ENCODE measurements around the gene RPS26.
"Not testable (repeated sequence)": the region's sequence is repeated elsewhere in the genome, so short reads cannot be mapped to it uniquely, and the experiment has no call there.

The RPS26 gene

DNA sequence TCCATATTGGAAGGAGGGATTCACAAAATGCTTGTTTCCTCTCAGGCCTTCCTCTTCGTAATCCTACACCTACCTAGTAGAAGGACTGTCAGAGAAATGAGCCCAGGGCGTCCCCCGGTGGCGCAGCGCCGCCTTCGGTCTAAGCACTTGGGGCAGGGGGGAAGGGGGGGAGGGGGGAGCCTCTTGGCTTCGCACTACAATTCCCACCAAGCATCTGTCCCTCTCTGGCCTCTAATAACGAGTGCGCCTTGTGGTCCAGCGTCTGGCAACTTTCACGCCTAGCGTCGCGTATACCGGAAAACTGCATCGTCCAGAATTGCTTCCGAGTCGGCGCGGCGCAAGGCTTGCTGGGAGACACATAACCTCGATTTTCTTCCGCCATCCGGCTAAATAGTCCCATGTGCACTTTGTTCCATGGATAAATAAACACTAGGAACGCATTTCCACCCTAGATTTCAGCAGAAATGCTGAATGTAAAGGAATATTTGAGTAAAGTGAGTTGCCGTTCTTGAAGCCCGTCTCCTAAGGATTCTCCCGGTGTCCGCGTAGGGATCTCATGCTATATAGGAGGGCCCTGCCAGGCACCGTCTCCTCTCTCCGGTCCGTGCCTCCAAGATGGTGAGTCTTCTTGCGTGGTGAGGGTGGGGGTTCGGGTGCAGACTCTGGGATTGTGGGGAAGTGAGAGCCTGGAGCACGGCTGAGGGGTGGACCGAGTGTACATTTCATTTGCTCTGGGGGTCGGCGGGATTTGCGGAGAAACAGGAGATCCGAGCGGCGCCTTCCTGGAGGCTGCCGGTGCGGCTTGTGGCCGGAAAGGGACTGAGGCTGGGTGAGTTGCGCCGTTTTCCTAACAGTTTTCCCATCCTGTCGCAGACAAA is at the start of gene RPS26:
RPS26 (plus strand) TSS at position 367 of the 878 bp plus-strand sequence; CDS start at position 616, 249 bp downstream.
- DNase-seq, result peak; percentile 93

DNA sequence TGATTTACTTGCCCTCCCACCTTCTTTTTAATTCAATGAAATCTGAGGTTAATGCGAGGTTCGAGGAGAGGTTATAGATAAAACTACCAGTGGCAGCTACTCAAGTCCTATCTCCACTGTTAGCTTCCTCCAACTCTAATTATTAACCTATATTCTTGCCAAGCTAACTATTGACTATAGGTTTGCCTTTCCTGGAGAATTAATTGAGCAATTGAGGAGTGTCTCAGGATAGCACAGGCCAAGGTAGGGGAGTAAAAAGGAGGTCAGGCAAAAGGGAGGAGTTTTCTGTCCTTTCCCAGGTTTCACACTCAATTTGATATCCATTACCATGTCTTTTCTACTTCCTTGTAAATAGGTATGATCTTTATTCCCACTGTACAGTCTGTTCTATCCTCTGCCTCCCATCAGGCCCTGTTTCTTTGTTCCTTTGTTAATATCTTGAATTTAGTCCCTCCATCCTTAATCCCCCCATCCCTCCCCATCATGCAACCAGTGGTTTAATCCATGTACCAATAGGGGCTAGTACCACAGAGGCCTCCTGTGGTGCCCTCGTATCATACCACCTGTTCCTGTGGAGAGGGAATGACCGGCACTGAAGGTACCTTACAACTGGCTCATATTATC is 48.4 kb upstream of the RPS26 start:
- no peak for DNase-seq

DNA sequence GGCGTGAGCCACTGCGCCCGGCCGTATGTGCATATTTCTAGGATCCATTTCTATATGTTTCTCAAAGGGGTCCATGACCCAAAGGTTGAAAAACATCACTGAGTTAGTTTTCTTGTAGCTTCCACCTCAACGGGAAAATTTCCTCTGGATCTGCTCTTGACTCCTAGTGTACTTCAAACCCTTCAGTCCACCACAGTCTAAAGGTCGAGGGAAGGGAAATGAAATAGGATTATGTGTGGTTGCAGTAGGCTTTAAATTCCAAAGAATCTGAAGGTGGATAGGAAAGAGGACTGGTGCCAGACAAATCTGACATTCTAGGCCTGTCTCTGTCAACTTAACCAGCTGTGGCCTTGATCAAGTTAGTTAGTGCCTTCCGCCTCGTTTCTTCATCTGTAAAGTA is 46.4 kb upstream of the RPS26 start:
- no peak for DNase-seq

DNA sequence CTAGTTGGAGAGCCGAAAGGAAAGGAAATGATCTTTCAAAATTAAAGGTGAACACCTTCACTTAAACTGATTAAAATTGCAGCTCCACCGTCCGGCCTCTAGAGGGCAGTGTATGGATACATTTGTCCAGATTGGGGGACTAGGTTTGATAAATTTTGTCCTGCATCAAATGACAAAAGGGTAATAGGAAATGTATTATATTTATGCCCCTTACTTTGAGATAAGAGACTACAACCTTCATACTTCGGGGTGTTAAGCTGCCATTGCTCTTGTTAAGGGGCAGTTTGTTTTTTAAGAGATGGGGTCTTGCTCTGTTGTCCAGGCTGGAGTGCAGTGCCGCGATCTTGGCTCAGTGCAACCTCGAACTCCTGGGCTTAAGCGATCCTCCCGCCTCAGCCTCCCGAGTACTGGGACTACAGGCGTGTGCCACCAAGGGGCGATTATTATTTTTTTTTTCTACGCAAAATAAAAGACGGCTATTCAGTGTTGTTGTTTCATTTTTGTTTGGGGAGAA is 45.5 kb upstream of the RPS26 start:
- peak; percentile 74 for DNase-seq

DNA sequence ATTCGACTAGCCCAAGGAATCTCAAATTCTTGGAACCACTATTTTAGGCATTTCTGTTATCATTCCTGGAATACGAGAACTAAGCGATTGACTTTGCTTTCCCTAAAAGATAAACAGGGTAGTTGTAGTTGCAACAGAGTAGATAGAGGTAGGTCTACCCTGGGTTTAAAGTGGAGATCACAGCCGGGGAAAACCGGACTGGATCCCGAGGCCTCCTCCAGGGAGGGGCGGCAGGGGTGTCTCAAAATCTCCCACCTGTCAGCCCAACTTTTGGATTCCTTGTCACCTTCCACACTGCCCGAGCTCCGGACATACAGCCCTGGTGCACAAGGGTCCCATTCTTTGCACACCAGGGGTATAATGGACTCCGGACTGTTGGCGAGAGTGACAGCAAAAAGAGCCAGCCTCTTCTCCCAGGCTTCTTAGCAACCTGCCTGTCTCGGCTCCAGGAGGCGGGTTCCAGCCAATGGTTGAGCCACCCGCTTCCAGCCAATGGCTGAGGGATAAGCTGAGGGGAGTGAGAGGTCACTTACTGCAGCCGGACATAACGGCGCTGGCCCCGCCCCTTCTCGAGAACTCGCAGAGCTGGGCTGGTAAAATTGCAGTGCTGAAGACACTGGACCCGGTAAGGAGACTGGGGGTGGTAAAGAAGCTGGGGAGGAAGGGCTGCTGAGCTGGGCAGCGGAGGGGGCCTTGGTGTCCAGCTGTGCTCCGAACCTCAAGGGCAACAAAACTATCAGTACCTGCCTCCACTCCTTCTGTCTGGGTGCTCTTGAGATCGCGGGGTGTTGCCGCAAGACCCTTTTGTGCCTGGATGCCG is 44.8 kb upstream of the RPS26 start, which contains the start of gene SUOX:
SUOX (plus strand) TSS at position 562 of the 820 bp plus-strand sequence. CDS start 4,946 bp downstream, outside the sequence.
- peak; percentile 28 for DNase-seq

DNA sequence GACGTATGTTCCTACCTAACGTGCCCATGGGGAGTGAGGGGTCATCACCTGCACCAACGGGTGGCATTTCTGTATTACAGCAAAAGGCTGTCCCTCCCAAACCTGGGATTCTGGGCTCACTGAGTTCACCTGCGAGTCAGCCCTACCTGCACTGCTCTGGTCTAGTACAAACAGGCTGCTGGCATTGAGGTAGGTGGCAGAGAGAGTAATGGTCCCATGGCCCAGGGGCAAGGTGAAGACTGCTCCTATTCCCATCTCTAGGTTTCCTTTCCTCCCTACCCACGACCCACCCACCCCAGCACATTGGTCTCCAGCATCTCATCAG is 44.2 kb upstream of the RPS26 start:
- DNase-seq, result no peak

DNA sequence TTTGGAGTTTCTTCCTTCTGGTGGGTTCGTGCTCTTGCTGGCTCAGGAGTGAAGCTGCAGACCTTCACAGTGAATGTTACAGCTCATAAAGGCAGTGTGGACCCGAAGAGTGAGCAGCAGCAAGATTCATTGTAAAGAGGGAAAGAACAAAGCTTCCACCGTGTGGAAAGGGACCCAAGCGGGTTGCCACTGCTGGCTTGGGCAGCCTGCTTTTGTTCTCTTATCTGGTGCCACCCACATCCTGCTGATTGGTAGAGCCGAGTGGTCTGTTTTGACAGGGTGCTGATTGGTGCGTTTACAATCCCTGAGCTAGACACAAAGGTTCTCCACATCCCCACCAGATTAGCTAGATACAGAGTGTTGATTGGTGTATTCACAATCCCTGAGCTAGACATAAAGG is 42.2 kb upstream of the RPS26 start:
- DNase-seq, result not testable (repeated sequence)

DNA sequence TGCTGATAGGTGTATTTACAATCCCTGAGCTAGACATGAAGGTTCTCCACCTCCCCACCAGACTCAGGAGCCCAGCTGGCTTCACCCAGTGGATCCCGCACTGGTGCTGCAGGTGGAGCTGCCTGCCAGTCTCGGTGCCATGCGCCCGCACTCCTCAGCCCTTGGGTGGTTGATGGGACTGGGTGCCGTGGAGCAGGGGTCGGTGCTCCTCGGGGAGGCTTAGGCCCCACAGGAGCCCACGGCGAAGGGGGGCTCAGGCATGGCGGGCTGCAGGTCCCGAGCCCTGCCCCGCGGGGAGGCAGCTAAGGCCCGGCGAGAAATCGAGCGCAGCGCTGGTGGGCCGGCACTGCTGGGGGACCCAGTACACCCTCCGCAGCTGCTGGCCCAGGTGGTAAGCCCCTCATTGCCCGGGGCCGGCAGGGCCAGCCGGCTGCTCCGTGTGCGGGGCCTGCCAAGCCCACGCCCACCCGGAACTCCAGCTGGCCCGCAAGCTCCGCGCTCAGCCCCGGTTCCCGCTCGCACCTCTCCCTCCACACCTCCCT is 41.6 kb upstream of the RPS26 start:
- not testable (repeated sequence) for DNase-seq

DNA sequence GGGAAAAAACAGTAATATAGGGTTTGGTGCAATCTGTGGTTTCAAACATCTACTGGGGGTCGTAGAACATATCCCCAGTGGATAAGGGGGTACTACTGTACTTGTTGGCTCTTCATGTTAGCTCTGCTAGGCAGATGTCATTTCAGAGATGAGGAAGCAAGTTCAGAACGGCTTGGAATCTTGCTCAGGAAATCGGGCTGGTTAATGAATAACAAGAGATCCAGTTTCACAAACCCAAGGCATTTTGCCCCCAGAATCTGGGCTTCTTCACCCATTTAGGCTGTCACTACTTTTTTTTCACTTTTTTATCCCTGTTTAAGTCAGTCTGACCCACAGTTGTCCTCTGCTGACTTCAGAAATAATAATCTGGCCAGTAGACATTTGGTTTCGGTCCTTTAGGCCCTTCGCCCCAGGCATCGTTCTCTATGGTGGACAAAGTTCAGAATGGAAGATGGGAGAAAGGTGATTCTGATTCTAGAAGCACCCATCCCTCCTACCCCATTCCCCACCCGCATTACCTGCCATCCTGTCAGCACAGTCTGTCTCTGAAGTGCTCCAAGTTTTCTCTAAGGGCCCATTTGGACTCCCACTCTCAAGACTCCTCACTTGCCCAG is 40.1 kb upstream of the RPS26 start:
- no peak for DNase-seq

DNA sequence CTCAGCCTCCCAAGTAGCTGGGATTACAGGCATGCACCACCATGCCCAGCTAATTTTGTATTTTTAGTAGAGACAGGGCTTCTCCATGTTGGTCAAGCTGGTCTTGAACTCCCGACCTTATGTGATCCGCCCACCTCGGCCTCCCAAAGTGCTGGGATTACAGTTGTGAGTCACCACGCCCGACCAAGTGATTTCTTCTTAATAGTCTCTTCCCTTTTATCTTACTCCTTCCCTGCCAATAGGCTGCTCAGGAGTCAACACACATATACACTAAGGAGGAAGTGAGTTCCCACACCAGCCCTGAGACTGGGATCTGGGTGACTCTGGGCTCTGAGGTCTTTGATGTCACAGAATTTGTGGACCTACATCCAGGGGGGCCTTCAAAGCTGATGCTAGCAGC is 38.3 kb upstream of the RPS26 start:
- not testable (repeated sequence) for DNase-seq

DNA sequence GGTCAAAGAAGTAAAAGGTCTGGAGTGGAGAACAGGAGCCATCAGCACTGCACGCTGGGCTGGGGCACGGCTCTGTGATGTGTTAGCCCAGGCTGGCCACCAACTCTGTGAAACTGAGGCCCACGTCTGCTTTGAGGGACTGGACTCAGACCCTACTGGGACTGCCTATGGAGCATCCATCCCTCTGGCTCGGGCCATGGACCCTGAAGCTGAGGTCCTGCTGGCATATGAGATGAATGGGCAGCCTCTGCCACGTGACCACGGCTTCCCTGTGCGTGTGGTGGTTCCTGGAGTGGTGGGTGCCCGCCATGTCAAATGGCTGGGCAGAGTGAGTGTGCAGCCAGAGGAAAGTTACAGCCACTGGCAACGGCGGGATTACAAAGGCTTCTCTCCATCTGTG is 37.5 kb upstream of the RPS26 start:
- DNase-seq, result no peak

DNA sequence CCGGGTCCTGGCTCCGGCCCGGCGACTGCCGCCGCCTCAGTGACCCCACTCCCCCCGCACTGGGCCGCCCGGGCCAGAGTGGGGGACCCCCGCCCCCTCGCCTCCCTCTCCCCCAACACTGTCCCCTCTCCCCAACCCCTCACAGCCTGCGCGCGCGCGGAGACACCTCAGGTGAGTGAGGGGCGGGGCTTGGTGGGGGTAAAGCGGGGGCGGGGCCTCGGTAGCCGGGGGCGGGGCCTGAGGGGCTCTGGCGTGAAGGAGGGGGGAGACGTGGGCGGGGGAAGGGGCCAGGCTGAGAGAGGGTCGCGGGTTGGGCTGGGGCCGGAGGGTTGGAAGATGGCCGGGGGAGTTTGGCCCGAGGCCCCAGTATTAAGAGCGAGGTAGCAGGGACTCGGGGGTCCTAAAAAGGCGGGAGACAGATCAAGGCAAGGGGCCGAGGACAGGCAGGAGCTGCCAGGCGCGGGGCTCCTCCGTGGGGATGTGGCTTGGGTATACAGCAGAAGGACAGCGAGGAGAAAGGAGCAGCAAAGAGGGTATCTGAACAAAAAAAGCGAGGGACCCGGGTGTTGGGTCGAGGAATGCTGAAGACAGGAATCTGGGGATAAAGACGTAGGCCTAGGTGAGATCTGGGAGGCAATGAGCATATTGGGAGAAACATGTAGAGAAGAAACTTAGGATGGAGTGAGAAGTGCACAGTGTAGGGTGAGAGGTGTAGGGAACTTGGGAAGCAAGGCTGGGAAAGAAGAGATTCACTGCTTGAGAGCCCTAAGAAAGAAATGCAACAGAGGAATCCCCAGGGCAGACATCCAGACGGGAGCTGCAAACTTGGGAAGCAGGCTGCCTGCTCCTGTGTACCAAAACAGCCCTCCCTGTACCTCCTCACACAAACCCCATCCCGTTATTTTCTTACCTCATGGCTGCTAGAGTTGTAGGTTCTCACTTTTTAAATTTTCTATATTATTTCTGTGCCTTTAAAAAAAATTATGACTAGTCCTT is 33.9 kb upstream of the RPS26 start:
- DNase-seq, result peak; percentile 66

DNA sequence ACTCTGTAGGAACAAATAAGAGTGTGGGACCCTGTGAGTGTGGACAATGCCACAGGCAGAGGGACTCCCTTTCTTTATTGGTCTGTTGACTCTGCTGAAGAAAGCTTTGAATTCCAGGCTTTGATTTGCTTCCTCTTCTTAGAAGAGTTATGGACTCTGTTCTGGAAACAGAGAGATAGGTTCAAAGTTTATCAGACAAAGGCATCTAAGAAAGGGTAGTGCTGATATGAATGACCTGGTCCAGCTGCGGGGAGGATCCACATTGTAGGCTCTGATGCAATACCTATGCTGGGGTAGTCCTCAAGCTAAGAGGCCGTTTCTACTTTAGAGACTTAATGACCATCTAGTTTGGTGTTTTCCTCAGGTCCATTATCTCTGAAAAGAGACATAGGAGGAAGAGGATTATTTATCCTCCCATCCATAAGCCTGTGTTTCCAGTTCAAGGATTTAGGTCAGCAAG is 31.6 kb upstream of the RPS26 start:
- no peak for DNase-seq

DNA sequence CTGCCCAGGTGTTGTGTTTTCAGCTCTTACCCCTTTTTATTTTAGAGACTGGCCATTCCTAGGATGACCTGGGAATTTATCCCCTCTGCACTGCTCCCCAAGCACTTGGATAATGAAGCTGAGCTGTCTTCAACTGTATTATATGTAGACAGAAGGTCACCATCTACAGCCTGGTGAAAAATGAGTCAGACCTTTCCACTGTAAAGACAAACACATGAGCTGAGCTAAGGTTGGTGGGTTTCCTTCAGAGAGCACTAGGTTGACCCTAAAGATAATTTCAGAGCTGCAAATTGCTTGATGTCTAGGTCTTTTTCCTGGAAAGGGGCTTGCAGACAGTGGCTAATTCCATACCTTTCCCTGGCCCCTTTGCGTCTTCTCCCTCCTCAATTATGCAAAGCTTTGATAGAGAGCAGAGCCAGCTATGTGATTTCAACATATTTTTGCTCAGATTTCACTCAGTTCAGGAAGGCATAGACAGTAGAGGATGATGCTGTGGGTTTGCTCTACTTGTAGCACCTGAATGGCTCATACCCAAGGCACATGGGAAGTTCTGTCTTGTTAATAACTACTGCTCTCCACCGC is 30.1 kb upstream of the RPS26 start:
- DNase-seq, result no peak

DNA sequence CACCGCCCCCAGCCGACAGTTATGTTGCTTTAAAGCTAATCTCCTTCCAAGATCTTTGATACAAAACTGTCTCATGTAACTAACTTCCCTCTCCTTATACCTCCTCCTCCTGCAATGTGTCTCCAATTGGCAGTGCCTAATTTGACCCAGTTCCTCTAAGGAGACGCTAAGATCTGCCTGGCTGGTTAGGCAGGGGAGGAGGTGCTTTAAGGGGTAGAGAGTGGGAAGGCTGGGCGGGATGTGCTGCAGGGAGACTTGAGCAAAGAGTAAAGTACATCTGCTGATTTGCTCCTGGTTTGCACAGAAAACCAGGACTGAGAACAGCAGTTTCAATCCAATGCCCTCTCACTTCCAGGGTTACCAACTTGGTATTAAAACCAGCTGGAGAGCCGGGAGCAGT is 28.2 kb upstream of the RPS26 start:
- no peak for DNase-seq

DNA sequence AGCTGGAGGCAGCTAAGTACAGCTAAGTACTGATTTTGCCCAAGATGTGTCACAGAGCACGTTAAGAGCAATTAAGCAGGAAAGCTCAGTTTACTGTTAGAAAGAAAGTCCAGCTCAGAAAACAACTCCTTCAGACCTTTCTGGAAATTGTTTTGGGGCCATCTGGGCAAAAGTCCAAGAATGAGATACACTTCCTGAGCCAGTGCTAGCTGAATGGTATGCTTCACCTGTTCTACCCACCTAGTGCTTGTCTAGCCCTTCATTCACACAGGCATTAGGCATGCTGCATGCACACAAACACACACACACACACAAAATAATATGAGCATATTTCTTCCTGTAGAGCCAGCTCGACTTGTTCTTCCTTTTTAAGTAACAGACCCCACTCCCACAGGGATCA is 27.5 kb upstream of the RPS26 start:
- no peak for DNase-seq

DNA sequence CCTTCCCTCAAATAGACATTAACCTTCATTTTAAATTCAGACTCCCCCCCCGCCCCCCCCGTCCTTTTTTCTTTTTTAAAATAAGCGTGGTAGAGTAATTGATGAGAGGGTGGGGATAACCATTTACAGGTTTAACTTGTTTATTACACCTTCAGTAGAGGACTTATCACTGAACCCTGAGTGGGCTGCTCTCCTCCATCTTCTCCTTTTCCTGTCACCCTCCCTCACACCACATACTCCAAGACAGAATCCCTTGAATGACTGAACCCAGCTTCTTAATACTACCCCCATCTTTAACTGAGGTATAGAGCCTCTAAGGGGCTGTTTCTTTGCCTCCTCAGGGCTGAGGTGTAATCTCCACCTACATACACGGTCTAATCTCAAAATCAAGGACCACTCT is 24.5 kb upstream of the RPS26 start:
- DNase-seq, result no peak

DNA sequence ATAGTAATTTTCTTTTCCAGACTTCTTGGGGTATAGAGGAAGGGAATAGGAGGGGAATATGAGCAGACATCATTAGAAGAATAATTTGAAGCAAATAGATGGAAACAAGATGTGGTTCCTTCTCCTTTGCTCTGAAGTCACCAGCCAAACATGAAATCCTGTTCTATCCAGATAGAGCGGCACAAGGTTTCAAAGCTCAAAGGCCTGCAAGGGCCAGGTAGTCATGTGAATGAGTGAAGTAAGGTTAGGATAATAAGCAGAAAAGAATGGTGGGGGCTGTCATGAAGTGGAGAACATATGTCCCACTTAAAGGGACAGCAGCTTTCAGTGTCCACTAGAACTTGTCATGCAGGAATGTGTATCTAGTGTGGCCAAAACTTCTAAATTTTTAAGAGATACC is 23.4 kb upstream of the RPS26 start:
- no peak for DNase-seq

DNA sequence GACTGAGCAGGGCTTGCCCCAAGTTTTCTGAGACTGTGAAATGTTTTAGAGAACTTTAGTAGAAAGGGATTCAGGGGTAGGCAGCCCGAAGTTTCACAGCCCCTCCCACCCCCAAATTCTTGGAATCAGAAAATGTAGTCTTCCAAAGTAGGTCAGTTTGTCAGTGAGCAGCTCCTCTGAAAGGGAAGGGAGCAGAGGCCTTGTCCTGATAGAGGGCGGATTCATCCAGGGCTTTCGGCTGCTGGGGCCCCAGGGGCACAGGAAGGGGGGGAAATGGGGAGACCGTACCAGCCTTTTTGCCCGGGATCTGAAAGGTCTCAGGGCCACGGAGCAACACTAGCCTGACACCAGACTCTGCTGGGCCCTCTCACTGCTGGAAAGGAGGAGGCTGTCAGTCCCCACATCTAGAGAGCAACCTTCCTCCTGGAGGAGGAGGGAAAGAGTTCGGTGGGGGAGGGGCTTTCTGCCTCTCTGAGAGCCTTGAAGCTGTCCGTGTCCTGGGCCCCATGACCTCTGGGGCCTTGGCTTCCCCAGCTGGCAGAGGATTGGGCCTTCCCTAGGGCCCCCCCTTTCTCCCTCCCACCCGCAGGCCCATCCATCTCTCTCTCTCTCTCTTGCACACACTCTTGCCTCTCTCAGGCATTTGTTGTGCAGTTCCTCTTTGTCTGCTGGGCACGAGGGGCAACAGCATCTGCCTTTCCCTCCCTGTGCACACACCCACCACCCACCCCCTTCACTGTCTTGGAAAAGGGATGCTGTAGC is 21.1 kb upstream of the RPS26 start, which contains the start of gene IKZF4:
IKZF4 (plus strand) TSS at position 621 of the 762 bp plus-strand sequence. CDS start 451 bp downstream, outside the sequence.
- DNase-seq, result no peak
